ENCODE results near the gene HOXB4.
A peak's percentile ranks its signal among the peaks of the same experiment; 100 is the strongest.

HOXB4 gene

DNA sequence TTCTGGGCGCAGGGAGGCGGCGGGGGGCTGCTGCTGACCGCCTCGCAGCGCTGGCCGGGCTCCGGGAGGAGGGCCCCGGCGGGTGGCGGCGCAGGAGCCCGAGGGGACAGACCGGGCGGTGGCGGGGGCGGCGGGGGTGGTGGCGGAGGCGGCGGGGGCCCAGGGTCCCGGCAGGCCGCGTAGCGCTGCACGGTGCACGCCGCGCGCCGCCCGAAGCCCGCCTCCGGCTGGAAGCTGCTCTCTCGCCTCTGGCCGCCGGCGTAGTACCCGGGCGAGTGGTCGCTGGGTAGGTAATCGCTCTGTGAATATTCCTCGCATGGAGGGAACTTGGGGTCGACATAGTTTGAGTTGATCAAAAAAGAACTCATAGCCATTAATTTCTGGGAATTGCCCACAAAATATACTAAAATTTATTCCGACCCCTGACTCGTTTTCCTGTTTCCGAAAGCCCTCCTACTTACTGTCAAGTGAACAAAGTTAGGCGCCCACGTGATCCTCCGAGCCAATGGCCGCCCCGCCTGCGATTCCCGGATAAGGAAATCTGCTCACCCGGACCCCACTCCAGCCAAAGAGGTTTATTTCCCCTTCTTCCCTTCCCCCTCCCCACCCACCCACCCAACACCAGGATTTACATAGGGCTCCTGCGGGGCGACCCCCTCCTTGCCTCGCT lies at the start of gene HOXB4:
Gene HOXB4, minus strand, starts transcription at position 405 of the 670 bp plus-strand sequence. Its CDS starts 31 bp downstream, at position 374.
- DNase-seq, result peak; percentile 72

GRCh38 chr17:48627118-48627597 lies 49.0 kb upstream of the HOXB4 start:
- no peak for DNase-seq

- DNase-seq, result peak; percentile 67
Observed at GRCh38 chr17:48626245-48627117, 48.3 kb upstream of the HOXB4 start, which contains the start of gene HOXB9. TSS of gene HOXB9 (minus strand) at chr17:48626358. CDS start at chr17:48626269, 89 bp downstream.

- peak; percentile 56 for DNase-seq
Observed at GRCh38 chr17:48625495-48626244, 47.5 kb upstream of the HOXB4 start.

GRCh38 chr17:48624544-48625494 lies 46.7 kb upstream of the HOXB4 start:
- peak; percentile 37 for DNase-seq

GRCh38 chr17:48624118-48624517 lies 46.0 kb upstream of the HOXB4 start:
- no peak for DNase-seq

DNA sequence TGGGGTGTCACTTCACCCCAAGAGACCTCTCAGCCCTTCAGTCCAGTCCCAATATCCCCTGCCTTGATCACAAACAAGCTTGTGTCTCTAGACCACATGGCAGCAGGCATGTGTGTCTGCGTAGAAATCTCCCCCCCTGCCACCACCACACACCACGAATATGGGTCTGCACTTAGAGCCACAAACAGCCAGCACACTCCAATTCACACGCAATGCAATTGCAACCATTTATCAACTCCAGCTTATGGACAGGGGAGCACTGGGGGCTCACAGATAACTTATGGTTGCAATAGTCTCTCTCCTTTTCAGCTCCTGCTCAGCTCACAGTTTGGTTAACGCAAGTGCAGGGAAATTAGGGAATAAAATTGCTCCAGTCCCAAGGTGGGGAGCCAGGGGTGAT lies 45.4 kb upstream of the HOXB4 start:
- DNase-seq, result no peak

GRCh38 chr17:48622857-48623256 lies 44.7 kb upstream of the HOXB4 start:
- no peak for DNase-seq

GRCh38 chr17:48621410-48622392 lies 43.6 kb upstream of the HOXB4 start:
- no peak for DNase-seq

DNA sequence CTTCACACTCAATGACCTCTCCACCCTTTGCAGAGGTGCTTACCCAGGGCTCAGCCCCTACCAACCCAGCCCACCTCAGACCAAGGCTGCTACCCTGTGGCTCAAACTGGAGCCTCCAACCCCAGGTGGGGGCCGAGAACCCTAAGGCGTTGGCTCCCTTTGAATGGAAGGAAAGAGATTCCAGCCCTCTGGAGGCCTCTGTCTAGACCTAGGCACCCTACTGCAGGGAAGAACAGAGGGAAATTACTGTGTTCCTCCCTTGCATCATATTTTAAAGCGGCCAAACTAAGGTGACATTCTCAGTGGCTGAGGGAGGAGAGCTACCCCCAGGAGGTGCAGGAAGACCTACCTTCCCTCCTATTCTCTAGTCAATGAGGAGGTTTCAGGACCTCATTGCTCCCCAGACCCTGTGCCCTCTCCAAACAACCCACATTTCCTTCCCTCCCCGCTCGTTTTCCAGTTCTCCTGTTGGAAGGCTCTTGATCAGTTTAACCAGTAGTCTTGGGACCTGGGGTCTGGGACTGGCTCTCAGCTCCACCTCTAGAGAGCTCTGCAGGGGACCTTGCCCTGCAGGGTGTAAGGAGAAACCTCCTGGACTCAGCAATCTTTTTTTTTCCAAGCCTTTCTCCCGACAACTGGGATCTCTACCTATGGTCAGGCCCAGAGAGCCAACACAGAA lies 42.5 kb upstream of the HOXB4 start:
- DNase-seq, result no peak

- DNase-seq, result no peak
Observed at GRCh38 chr17:48619826-48620449, 41.8 kb upstream of the HOXB4 start.

DNA sequence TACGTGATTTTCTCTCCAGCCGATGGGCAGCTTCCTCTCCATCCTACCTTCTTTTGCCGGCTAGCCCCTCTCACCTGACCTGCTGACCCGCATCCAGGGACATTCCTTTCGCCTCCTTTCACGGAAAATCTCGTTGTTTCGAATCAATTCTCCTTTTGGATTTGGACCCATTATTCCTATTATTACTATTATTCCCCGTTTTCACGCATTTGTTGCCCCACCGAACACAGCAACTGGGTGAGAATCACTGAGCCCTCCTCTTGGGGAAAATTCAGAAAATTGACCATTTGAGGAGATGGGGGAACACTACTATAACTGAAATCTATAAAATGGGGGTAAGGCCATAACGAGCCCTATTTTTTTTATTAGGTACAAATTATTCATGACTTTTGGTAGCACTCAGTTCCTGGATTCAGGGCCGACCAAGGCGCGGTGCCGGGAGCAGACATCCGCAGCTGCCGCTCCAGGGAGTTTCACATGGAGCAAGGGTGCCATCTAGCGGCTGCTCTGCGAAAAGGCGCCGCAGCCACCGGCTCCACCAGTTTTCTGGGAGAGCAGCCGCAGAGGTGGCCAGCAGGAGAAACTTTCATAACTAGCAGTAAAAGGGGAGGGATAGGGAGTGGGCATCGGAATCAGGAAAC lies 40.2 kb upstream of the HOXB4 start:
- DNase-seq, result peak; percentile 84

DNA sequence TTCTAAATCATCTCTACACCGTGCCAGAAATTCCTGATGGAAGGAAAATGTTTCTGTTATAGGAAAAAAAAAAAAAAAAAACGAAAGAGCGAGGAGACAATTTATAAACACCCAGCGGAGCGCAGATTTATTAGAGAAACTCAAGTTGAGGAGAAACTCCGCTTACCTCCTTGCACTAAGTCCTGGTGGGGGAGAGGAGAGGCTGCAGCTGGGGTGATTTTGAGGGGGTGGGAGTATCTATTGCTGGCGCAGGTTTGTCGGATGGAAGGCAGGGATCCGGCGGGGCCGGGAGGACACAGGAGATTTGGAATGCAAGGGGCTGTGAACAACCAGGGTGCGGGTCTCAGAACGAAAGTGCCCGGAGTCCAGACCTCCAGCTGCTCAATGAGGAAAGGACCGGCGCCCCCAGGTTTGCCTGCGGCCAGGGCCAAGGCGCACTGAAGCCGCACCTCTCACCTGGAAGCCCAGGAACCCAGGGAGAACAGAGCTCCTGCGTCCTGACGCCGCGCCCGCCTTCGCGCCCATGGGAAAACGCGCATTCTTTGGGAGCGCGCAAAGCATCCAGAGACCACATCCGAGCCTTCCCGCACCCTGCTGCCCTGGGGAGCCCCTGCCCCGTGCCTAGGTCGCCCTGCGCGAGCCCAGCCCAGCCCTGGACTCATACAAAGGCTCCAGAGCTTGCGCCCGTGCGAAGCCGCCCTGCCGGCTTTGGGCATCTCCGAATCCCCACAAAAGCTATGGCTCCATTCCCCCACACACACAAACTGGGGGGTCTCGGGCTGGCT lies 39.5 kb upstream of the HOXB4 start:
- no peak for DNase-seq

DNA sequence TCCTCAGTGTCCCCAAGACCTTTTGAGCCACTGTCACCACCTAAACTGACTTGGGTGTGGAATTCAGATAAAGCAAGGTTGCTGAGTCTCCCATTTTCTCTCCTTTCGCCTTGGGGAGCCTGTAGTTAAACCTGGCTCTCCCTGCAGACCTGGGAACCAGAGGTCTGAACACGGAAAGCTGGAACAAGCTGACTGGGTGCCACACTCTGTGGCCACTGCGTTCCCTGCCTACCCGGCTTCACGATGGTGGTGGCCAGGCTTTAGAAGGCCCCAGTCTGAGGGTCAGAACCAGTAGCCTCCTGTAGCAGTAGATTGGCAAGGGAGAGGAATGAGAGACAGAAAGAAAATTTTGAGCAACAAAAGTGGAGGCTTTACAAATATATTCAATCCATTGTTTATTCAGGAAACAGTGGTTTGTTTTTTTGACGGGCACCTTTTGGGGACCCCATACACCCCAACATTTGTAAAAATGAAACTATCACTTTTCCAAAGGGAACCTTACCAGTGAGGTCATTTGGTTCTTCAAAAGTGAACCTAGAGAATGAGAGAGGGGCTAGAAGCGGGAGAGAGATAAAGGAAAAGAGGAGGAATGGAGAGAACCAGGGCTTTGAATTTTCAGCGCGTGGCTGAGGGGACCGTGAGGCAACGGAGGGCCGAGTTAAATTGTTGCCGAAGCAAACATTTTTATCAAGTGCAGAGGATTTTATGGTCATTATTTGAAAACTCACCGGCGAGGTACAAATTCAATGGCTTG lies 38.7 kb upstream of the HOXB4 start:
- DNase-seq, result no peak

GRCh38 chr17:48615963-48616716 lies 38.0 kb upstream of the HOXB4 start:
- no peak for DNase-seq
